GM15510 (cell line): ENCODE results near the gene RXRG.

Source experiments
- POLR2A ChIP-seq: IDR thresholded peaks from 3 replicates; pipeline ENCODE4 v1.6.1; 2011; ENCODE audit warnings: borderline replicate concordance; ENCODE audit not compliant: insufficient read length; ENCODE audit errors: extremely low read depth

Gene RXRG

DNA sequence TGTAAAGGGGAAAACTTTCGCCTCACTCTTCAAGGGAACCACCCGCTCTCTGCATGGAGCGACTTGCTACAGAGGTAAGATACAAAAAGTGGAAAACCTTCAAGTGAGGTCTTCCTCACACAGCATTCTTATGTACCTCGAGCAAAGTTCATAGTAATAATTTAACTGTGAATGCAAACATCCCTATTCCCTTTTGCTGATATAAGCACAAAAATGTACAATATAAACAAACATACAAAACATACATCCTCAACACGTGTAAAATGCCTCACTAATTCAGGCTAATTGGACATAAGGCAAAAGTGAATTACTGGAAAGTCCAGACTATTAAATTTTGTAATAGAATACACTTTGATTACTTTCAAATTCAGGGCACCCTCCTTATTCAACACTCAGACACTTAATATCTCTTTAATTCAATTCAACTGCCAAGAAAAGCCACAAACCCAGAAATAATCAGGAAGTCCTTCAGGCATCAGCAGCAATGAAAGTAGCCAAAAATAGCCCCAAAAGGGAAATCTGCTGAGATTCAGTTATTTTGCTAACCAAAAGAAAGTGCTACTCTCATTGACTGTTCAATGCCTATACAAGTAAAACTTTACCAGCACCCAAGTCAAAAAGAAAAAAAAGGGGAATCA is 73.2 kb downstream of the RXRG start:
- TF ChIP-seq POLR2A, result no peak

DNA sequence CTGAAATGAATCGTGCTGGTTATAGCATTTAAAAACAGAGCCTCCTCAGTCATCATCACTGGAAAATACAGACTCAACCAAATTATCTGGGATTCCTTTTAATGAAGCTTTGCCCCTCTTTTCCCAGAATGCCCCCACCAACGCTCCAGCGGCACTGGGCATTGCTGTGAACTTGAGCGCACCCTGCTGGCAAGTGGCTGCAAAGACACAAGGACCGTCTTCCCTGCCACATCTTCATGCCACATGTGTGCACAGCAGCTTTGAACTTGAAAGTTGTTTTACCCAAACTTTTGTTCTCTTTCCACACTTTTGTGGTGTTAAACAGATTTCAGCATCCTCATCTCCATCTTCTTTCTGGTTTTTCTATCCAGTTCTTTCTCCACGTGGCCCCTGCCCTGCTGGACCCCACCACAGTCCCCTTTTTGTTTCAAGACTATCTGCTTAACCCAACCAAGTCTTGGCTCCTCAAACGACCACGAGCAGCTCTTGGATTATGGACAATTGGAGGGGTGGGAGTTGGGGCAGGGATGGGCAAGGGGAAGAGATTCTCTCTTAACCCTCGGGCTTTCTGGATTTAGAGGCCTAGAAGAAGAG is 75.6 kb downstream of the RXRG start:
- TF ChIP-seq POLR2A, result no peak

DNA sequence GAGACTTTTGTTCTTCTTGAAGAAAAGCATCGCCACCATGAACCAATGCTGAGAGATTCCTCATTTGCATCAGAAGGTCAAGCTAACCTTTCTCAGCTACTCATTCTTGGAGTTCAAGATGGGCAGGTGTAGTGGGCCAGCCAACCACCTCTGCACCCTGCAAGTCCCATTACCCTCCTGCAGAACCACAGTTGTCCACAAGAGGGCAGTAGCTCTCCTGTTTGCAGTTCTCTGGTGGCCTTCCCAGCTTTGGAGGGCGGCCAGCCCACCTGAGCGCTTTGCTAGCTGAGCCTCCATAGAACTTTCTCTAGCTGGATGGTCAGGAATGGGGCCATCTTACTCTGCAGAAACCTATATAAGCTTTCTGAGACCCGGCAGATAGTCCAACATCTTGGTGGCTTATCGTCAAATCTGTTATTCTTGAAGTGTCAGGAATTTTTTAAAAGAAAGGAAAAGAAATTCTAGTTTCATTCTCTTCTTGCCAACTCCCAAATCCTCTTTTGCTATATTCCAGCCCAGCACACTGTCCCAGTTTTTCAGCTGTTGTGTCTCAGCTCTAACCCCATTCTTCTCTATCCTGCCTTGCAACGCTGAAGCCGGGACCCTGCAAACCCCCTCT is 77.4 kb downstream of the RXRG start:
- TF ChIP-seq POLR2A, result no peak

DNA sequence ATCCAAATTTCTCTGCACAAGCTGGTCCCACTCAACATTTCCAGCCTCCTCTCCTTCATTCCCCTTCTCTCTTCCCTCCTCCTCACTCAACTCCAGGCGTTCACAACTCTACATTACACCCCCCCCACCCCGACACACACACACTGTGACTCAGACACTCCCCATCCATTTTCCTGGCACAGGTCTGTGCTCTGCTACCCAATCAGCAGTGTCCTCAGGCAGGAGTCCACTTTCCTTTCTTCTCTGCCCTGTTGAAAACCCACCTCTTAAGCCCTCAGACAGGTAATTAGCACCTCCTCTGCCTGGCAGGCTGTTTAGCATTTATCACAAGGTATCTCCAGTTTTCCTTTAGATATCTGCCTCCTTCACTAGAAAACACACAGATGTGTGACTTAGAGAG is 79.6 kb downstream of the RXRG start:
- TF ChIP-seq POLR2A, result no peak

DNA sequence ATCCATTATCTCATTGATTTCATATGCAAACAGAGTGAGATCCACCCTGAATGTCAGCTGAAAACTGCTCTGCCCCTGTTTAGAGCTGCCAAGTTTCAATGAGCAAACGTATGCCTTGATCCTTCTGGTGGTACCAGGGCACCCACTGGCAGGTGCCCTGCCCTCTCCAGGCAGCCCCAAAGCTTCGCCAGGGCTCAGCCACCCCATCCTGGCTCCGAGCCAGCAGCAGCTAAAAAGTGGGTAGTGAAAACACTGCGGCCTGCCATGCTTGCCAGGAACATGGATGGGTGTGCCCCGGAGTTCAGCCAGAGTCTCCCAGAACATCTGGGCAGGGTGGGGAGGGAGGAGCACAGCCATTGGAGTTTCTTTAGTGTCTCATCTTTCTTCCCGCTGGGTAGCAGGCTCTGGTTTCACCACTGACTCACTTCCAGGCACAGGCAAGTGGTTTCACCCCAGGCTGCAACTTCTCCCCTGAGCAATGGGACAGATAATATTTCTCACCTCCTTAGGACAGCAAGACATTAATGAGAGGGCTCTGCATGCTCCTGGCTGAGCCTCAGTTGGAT is 80.3 kb downstream of the RXRG start:
- no peak for TF ChIP-seq POLR2A

DNA sequence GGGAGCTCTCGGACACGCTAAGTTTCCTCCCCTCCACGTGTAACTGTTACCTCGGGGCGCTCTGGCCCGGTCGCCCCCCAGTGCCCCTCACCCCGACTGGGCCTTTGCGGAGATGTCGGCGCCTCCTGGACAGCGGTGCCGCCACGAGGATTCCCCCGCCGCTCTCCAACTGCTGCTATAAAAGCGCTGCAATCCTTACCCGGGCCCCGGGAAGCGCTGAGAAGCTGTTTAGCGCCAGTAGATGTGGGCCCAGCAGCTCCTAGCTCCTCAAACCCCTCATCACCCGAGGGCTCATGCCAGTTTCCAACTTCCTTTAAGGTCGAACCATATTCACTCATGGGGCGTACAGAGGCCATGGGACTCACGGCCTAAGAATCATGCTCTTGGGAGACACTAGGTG is 88.0 kb downstream of the RXRG start:
- no peak for TF ChIP-seq POLR2A

DNA sequence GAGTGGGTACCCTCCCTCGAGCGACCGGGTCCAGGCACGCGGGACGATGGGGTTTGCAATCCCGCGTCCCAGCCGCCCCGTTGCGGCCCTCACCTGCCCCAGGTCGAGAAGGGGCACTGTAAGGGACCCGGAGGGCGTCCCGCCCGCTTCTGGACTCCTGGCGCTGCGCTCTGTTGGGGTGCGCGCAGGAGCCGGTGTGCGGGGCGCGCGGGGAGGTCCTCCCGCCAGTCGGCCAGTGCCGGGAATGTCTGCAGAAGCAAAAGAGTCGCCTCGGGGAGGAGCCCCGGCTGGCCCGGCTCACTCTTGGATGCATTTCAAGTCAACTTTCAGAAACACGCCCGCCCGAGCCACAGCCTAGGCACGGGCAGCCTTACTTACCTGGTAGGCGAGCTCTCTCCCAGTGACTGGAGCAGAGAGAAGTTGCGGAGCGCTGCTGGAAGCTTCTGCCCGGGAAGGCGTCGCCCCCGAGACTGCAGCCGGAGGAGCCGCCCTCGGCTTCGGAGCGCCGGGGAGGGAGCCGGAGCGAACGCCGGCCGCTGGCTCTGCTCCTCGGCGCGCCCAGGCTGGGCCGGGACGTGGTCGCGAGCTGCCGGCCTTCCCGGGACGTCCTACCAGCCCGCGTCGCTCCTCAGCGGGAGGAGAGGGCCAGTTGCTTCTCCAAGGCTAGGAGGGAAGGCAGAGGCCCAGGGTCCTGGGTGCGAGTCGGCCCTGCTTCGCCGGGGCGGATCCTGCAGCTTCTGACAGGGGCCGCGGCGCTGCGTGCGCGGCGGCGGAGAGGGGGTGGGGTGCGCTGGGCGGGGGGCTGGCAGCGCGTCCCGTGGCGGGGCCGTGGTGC is 88.7 kb downstream of the RXRG start, which contains the start of gene LMX1A:
LMX1A (minus strand) TSS at position 739 of the 835 bp plus-strand sequence. CDS start 1,156 bp downstream, outside the sequence.
- no peak for TF ChIP-seq POLR2A

DNA sequence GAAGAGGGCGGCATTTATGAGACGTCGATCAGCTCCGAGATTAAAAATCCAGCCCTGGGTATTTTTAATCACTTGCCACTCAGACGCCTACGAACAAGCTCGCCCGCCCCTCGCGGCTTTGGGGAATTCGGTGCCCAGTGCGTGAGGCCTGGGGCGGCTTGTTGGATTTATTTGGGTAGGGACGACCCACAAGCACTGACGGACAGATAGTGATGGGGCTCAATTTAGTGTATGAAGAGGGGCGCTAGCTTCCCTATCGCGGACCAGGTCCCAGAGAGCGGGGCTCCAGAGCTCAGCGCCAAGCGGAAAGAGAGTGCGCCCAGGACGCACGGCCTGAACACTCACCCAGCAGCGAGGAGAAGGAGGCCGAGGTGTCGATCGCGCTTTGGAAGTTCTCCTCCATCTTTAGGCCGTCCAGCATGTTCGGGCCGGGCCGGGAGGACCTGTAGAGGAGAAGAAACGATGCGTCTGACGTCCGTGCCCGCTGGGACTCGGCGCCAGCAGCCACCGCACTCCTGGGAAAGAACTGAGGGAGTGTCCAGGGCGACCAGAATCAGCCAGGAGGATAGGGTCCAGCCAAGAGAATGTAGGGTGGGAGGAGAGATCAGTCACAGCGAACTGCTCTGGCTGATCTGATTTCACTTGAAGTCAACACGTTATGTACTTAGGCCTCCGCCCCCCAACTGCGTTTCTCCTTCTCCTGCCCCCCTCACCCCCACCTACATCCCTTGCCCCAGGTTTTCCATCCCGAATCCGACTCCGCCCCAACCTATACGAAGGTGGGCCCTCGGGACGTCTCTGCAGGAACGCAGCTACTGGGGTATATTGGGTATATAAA is 89.6 kb downstream of the RXRG start:
- TF ChIP-seq POLR2A, result no peak

DNA sequence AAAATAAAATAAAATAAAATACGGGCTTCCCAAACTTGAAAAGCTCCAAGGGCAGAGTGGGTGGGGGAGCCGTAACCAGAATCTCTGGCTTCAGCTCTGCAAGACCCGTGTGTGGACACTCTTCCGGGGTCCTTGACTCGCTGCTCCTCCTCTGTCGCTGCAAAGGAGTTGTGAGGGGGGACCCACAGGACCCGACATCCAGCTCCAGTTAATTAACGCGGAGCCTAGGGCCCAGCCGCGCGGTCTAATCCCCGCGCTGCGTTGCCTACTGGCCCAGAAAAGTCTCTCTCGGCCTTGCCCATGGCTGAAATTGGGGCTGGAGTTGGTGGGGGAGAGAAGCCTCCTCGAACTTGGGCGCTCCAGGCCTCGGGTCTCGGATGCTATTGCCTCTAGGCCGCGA is 90.2 kb downstream of the RXRG start:
- no peak for TF ChIP-seq POLR2A

DNA sequence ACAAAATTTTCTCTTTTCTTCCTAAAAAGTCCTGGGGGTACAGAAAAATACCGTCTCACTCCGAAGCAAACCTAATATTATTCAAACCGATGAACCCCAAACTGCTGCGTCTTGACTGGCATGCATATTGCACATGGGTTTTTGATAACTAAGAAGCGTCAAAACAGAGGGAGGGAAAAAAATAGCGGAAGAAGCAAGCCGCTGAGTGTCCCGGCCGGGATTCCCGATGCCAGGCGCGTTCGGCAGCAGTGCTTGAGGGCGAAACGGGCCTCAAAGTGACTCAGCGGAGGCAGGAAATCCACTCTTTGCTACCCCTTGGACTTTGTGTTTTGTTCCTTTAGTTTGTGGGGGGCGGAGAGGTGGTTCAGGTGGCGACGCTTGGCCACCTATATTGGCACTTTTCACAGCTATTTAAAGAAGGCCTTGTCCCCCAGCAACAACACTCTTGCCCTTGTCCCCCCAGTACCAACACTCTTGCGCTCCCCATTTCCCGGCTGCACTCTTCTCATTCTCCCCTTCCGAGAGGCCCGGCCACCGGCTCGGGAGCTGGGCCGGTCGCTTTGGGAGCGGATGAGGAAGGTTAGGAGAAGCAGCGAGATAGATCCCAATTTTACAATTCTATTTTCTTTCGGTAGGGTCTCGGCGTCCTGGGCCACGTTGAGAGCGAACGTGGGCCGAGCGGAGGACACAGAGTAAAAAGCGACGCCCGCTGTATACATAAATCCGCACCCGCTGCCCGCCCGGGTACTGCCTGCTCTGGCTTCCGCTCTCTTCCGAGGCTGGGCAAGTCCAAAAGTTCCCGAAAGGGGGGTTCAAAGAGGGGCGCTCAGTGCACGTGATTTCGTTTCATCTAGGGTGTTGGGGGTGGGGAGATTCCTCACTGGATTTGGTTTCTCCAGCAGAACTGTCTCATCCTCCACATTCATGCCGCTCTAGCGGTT is 90.9 kb downstream of the RXRG start:
- TF ChIP-seq POLR2A, result no peak

DNA sequence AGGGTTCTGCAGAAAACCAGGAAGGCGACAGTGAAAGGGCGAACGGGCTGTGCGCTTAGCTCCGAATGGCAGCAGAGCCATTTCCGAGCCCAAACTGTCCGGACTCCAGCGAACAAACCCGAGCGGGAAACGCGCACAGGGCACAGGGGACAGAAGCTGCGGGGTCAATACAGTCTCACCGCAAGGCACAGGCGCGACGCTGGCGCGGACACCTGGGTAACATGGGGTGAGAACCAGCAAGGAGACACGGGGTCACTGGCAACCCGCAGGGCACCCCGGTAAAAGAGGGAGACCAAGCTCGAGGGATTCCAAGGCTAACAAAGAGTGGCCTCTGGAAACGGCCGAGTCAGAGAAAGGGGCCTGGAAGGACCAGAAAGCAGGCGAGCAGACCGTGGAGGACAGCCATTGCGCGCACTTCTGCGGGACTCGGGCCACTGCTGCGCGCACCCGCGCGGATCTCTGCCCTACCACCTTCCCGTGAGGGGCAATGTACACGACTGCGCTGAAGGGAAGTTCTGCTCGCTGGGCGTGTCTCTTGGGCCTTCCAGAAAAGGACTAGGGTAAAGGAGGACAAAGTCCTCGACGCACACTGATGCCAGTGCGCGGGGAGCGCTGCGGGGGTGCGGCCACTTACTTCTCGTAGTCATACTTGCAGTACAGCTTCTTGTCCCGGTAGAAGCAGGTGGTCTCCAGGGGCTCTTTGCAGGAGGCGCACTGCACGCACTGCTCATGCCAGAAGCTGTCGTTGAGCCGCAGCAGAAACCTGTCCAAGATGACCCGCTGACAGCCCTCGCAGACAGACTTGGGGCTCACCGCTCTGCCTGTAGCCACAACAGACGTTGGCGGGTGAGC is 92.3 kb downstream of the RXRG start:
- no peak for TF ChIP-seq POLR2A

DNA sequence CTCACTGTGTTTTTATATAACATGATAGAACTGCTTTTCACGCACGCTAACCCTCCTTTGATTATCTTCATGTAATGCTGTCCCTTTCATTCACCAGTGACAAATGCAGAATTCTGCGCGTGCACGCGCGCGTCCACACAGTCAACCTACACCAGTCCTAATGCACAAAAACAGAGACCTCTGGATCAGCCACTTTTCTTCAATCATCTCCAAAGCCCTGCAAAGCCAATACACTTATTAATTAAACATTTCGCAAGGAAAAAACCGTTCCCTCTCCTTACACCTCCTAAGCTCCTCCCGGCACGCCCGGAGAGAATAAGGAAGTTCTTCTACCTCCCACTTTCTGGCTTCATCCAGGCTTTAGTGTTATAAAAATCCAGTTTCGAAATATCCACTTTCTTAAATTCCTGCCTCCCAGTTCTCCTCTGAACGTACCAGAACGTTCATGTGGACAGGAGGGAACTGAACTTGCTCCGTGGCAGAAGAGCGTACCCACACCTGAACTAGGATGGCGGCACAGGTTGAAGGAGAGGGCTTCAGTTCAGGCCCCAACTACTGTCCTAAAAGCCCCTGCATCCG is 93.0 kb downstream of the RXRG start:
- TF ChIP-seq POLR2A, result no peak
